HG03108 (cell line): ENCODE results near the gene FBXO27.
"Not testable (repeated sequence)": the region's sequence is repeated elsewhere in the genome, so short reads cannot be mapped to it uniquely, and the experiment has no call there.

Experiments used
- ATAC-seq: cut with Tn5 transposase; IDR thresholded peaks from one replicate; pipeline ENCODE4 v1.9.1; 2021; ENCODE audit warnings: moderate library complexity; ENCODE audit not compliant: unreplicated experiment

The FBXO27 gene

DNA sequence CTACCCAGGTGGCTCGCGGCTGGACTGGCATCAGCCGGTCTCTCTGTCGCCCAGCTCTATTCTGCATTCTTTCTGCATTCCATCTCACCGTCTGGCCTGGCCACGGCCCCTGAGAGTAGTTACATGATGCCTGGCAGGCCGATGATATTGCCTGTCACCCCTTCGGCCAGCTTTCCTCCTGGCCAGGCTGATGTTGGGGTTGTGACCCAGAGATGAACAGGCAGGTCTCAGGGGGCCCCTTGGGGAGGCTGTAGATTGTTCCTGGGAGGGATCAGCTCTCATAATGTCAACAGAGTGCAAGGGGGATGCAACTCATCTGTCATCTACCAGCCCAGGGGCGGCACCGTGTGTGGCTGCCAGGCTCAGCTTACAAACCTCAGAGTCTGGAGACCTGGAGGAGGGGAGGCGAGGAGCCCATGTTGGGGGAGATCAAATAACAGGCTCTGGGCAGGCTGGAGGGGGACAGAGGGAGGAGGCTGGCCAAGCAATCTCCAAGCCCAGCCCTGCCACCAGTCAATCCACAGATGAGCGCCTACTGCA is 43.2 kb downstream of the FBXO27 start:
- ATAC-seq, result no peak

DNA sequence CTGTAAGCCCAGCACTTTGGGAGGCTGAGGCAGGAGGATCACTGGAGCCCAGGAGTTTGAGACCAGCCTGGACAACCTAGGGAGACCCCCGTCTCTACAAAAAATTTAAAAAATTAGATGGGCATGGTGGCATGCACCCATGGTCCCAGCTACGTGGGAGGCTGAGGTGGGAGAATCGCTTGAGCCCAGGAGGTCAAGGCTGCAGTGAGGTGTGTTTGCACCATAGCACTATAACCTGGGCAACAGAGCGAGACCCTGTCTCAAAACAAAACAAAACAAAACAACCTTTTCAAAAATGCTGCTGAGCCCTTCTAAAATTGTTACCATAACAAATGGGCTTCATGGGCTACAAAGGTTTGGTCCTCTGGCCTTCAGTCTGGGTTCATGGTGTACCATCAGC is 43.7 kb downstream of the FBXO27 start:
- not testable (repeated sequence) for ATAC-seq

DNA sequence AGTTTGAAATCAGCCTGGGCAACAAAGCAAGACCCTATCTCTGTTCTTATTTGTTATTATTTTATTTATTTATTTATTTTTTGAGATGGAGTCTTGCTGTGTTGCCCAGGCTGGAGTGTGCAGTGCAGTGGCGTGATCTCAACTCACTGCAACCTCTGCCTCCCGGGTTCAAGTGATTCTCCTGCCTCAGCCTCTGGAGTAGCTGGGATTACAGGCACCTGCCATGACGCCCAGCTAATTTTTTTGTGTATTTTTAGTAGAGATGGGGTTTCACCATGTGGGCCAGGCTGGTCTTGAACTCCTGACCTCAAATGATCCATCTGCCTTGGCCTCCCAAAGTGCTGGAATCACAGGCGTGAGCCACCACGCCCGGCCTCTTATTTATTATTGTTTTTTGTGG is 44.6 kb downstream of the FBXO27 start:
- not testable (repeated sequence) for ATAC-seq

DNA sequence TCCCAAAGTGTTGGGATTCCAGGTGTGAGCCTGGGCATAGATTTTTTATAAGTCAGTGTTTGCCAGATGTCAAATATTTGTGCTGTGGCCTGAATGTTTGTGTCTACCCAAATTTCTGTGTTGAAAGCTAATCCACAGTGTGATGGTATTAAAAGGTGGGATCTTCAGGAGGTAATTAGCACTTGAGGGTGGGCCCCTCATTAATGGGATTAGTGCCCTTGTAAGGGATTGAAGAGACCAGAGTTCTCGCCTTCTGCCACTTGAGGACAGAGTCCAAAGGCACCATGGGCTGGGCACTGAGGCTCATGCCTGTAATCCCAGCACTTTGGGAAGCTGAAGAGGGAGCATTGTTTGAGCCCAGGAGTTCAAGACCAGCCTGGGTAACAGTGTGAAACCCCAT is 47.1 kb downstream of the FBXO27 start:
- ATAC-seq, result no peak

DNA sequence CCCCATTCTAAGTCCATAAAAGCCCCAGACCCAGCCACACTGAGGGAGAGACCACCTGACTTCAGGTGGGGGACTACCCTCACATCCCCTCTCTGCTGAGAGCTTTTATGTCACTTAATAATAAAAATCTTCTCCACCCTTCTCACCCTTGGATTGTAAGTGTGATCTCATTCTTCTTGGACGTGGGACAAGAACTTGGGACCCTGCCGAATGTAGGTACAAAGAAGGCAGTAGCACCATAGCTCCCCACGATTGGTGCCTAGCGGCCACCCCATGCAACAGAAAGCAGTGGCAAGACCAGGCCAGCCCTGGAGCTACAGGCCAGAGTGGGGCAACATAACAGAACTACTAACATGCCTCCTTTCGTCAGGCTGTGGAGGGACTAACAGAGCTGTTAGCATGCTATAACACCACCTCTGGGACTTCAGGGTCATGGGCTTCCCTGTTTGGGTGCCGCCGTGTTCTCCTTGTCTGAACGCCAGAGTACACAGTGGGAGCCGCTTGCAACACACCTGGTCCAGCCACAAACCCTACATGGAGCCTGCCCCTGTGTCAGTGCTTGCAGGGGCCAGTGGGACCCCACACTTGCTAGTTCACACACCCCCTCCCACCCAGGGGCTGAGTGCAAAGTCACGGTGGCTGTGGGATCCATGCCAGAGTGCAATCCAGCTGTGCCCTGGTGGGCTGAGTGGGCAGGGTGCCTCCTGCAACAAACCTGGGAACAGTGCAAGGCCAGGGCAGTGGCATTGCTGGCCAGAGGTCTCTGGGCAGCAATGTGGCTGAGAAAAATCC is 51.6 kb downstream of the FBXO27 start:
- ATAC-seq, result no peak

DNA sequence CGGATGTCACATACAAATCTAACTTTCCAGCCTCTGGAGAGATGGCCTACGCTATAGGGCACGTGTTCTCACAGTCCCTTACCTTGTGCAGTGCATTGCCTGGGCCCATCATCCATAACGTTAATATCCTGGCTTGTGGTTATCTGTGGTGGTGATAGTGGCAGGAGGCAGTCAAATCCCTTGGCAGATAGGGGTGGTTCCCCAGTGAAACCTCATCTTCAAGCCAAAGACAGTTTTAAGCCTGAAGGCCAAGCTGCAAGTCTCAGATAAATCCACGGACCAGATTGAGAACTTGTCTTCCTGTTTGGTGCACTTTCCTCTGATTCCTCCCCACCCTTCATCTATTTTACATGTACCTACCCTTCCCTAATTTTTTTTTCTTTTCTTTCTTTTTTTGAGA is 52.5 kb downstream of the FBXO27 start:
- no peak for ATAC-seq

DNA sequence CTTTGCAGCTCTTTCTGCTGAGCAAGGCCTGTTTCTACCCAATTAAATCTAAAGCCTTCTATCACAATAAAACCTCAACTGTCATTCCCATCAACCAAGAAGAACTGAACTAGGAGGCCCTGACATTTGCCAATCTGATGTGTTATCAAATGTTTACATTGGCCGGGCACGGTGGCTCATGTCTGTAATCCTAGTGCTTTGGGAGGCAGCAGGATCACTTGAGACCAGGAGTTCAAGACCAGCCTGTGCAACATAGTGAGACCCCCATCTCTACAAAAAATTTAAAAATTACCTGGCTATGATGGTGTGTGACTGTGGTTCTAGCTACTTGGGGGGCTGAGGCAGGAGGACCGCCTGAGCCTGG is 54.0 kb downstream of the FBXO27 start:
- no peak for ATAC-seq

DNA sequence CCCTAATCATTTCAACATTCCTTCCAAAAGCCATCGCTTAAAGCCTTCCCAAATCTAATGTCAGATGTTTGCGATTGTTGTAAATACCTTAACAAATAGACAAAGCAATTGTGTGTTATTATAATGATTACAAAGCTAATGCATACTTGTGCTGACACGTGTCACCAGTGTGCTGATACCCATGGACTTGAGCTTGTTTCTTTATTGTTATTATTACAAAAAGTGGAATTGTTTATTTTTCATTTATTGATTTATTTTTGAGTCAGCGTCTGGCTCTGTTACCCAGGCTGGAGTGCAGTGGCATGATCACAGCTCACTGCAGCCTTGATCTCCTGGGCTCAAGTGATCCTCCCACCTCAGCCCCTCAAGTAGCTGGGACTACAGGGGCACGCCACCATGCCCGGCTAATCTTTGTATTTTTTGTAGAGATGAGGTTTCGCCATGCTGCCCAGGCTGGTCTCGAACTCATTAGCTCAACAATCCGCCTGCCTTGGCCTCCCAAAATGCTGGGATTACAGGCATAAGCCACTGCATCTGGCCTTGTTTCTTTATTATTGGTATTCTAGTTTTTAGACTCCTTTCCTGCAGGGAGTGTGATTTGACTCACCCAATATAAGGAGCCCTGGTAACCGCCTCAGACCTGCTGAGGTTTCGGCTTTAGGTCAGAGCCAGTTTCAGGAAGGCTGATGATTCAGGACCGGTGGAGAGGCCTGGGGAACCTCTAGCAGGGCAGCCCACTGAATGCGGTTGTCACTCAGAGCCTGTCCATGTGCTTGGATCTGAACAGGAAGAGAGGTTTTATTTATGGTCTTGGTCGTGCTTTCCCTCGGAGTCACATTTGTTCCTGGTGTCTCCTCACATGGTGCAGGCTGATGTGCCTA is 54.7 kb downstream of the FBXO27 start:
- peak; percentile 78 for ATAC-seq

DNA sequence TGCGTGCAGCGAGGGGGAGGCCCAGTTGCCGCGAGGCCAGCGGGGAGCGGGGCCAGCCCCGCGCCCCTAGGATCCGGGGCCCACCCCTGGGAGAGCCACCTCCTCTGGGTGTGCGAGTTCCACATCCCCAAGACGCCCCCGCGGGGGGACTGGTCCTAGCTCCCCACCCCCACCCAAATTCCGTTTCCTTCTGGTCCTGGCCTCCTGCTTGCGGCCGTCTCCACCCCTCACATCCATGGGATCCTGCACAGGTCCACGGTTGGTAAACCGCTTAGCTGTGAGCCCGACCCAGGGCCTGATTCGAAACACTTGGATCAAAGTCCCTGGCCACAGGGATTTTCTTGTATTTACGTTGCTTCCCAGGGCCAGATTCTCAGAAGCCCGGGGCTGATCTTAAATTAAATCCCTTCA is 56.5 kb downstream of the FBXO27 start:
- ATAC-seq, result no peak

DNA sequence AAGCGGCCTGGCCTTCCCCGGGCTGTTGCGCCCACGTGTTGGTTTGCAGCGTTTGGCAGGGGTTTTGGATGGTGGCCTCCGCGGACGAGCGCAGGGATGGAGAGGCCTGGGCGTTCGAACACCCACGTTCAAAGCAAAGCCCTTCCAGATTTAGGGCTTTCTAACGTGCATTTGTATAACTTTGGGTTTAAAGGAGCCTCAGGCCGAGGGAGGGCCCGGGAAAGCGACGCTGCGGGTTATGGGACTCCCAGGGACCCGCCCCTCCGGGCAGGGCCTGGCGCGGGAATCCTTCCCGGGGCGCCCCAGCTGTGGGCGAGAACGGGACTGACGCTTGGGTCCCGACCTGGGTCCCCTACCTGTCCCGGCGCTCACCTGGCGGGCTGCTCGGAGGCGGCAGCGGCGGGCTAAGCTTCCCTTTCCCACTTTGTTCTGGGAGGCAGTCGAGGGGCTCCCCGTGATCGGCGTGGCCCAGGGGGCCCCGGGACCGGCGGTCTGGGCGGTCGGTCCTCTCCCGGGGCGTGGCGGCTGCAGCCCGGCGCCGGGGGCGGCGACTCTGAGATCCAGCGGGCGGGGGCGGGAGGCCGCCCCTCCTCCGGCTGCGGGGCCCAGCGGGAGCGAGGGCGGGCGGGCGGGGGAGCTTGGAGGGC is 57.0 kb downstream of the FBXO27 start, which contains the start of gene FBXO17:
TSS of gene FBXO17 (minus strand) at position 529 of the 647 bp plus-strand sequence. CDS start 25,423 bp downstream, outside the sequence.
- ATAC-seq, result no peak

DNA sequence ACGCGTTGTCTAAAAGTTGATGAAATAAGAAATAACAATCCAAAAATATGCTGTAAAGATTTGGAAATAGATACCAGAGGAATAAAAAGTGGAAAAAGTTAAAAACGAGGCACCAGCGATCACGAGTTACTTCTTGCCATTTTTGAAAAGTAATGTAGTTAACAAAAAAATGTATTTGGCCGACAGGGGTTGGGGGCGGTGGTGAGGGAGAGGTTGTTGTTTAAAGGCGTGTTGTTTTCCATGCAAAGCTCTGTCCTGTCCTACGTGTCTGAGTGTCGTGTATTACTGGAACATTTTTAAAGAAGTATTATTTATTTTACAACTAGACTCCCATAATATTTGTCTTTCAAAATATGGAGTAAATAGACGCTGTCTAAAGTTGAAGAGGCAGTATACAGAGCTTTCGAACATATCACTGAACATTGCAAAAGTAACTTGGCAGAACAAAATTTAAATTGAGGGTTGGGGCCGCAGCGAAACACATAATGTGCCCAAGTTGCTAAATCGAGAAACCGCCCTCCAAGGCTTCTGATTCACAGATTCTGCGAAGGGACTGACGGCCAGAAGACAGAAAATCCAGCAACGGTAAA is 57.6 kb downstream of the FBXO27 start:
- no peak for ATAC-seq
